GM12864 (cell line): Measurements from ENCODE around the gene RALGAPA1.

ENCODE experiments used
- DNase-seq: peaks from one replicate; pipeline ENCODE4 v3.0.0-alpha.2; 2011; ENCODE audit warnings: low read depth
- H3K4me3 ChIP-seq: 2 replicates; pipeline ENCODE4 v1.5.1; 2011; ENCODE audit warnings: mild to moderate bottlenecking, low read depth, low read length, control low read depth
- CTCF ChIP-seq: IDR thresholded peaks from 2 replicates; pipeline ENCODE4 v1.5.1; 2011; ENCODE audit warnings: low read depth, mild to moderate bottlenecking, moderate library complexity, low read length, control low read depth, inconsistent platforms; ENCODE audit errors: missing control alignments

Gene RALGAPA1

DNA sequence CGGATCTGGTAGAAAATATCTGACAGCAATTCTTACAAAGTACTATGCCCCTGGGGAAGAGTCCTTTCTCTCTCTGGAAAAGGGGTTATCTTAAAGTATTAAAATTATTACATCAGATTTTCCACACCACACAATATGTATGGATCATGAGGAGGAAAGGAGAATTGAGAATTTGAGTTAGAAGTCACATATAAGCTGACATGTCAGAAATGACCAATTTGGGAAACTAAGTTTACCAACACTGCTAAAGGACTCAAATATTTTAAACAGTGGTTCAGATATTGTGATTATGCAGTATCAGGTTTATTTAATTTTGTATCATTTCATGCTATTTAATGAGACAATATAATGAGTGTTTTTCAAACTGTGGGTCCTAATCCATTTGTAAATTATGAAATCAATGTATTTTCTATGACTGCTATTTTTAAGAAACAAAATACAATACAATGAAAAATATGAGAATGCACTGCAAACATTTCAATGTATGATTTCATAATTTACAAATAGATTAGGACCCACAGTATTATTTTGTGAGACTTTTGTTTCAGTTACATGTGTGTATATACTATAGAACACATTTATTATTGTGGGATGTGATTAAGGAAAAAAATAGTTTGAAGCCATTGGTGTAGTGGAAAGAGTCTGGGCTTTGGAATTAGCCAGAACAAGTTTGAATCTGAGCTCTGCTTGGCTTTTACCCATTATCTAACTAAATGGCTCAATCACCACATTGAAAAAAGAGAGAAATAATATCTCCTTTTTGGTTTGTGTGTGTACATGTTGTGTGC lies 276.9 kb downstream of the RALGAPA1 start:
- TF ChIP-seq CTCF, result no peak
- no peak overlapping the region for H3K4me3 ChIP-seq
- no peak for DNase-seq

- TF ChIP-seq CTCF, result no peak
- H3K4me3 ChIP-seq, result no peak overlapping the region
- DNase-seq, result no peak
These were observed 282.1 kb downstream of the RALGAPA1 start for GRCh38 chr14:35526962-35527361.

DNA sequence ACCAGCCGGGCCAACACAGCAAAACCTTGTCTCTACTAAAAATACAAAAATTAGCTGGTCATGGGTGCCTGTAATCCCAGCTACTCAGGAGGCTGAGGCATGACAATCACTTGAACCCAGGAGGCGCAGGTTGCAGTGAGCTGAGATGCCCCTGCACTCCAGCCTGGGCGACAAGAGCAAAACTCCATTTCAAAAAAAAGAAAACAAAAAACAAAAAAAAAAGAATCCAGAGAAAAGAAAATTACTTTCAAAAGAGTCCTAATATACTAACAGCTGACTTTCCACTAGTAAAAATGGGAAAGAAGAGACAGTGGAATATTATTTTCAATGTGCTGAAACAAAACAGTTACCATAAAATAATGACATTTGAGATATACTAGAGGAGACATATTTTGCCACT lies 283.4 kb downstream of the RALGAPA1 start:
- DNase-seq, result no peak
- no peak overlapping the region for H3K4me3 ChIP-seq
- TF ChIP-seq CTCF, result no peak

- no peak for TF ChIP-seq CTCF
- H3K4me3 ChIP-seq, result no peak overlapping the region
- DNase-seq, result no peak
These were observed 289.1 kb downstream of the RALGAPA1 start for GRCh38 chr14:35519986-35520385.

GRCh38 chr14:35515916-35516315 lies 293.2 kb downstream of the RALGAPA1 start:
- no peak overlapping the region for H3K4me3 ChIP-seq
- no peak for DNase-seq
- no peak for TF ChIP-seq CTCF

GRCh38 chr14:35512765-35513164 lies 296.3 kb downstream of the RALGAPA1 start:
- TF ChIP-seq CTCF, result no peak
- DNase-seq, result no peak
- H3K4me3 ChIP-seq, result no peak overlapping the region

DNA sequence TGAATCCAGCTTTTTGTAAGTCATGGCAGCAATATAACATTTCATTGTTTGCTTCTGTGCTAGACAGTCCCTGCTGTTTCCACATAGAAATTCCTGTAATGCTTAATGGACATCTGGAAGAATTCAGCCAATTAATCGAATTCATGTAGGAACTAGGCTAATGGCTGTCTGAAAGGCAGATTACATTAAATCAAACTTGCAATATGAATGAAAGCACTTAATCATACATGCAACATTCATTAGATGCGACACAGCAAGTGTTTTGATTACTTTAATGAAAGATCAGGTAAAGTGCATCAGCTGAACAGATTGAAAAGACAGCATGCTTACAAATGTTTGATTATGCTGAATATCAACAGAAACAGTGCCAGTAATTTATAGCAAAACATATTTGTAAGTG lies 299.2 kb downstream of the RALGAPA1 start:
- H3K4me3 ChIP-seq, result no peak overlapping the region
- DNase-seq, result no peak
- no peak for TF ChIP-seq CTCF
